H9 (cell line): ENCODE results near the gene PCSK1. TPM values are rescaled to one million over a fixed set of nuclear protein-coding genes. Genes with fewer than 3 reads are reported as not detected.
"Not testable (repeated sequence)": the region's sequence is repeated elsewhere in the genome, so short reads cannot be mapped to it uniquely, and the experiment has no call there.

Source experiments
- DNase-seq: peaks from one replicate; pipeline ENCODE4 v3.0.0-alpha.2; 2017
- H2AFZ ChIP-seq: one replicate; pipeline ENCODE4 v1.6.1; 2013; ENCODE audit warnings: mild to moderate bottlenecking, low read length, control low read depth, moderate library complexity
- H2AK5ac ChIP-seq: 2 replicates; pipeline ENCODE4 v1.6.1; 2013; ENCODE audit warnings: low read length, control low read depth, mixed read lengths; ENCODE audit not compliant: insufficient read length
- H2BK120ac ChIP-seq: one replicate; pipeline ENCODE4 v1.6.1; 2013; ENCODE audit warnings: low read depth, mild to moderate bottlenecking, low read length, control low read depth, inconsistent platforms; ENCODE audit not compliant: poor library complexity, severe bottlenecking
- H2BK12ac ChIP-seq: 2 replicates; pipeline ENCODE4 v1.6.1; 2013; ENCODE audit warnings: low read length, control low read depth, mixed read lengths, low read depth; ENCODE audit not compliant: insufficient read length
- H2BK15ac ChIP-seq: 2 replicates; pipeline ENCODE4 v1.6.1; 2013; ENCODE audit warnings: low read depth, low read length, control low read depth
- H2BK20ac ChIP-seq: one replicate; pipeline ENCODE4 v1.6.1; 2013; ENCODE audit warnings: low read depth, mild to moderate bottlenecking, low read length, control low read depth, inconsistent platforms; ENCODE audit not compliant: poor library complexity, severe bottlenecking
- H2BK5ac ChIP-seq: 2 replicates; pipeline ENCODE4 v1.6.1; 2013; ENCODE audit warnings: low read length, control low read depth, mixed read lengths; ENCODE audit not compliant: insufficient read length
- H3K14ac ChIP-seq: 2 replicates; pipeline ENCODE4 v1.6.1; 2013; ENCODE audit warnings: low read length, control low read depth; ENCODE audit not compliant: insufficient read depth
- H3K18ac ChIP-seq: 2 replicates; pipeline ENCODE4 v1.6.1; 2013; ENCODE audit warnings: low read depth, mild to moderate bottlenecking, mixed read lengths, low read length, control low read depth; ENCODE audit not compliant: insufficient read length
- H3K23ac ChIP-seq: 2 replicates; pipeline ENCODE4 v1.6.1; 2013; ENCODE audit warnings: low read length, control low read depth, mixed read lengths, low read depth; ENCODE audit not compliant: insufficient read length
- H3K23me2 ChIP-seq: 2 replicates; pipeline ENCODE4 v1.6.1; 2013; ENCODE audit warnings: low read depth, mild to moderate bottlenecking, mixed read lengths, low read length, control low read depth; ENCODE audit not compliant: insufficient read length, poor library complexity, severe bottlenecking
- H3K27ac ChIP-seq: 2 replicates; pipeline ENCODE4 v1.5.1; 2013; ENCODE audit warnings: low read length, control low read depth, mixed read lengths, low read depth; ENCODE audit not compliant: insufficient read length
- H3K27me3 ChIP-seq: 2 replicates; pipeline ENCODE4 v1.6.1; 2013; ENCODE audit warnings: low read length, control low read depth, inconsistent platforms; ENCODE audit not compliant: insufficient read depth
- H3K4ac ChIP-seq: 2 replicates; pipeline ENCODE4 v1.6.1; 2013; ENCODE audit warnings: low read depth, mild to moderate bottlenecking, control low read depth, inconsistent platforms, low read length, moderate library complexity
- H3K4me1 ChIP-seq: 2 replicates; pipeline ENCODE4 v1.6.1; 2013; ENCODE audit warnings: low read length, control low read depth, inconsistent platforms; ENCODE audit not compliant: insufficient read depth
- H3K4me2 ChIP-seq: 2 replicates; pipeline ENCODE4 v1.6.1; 2013; ENCODE audit warnings: low read length, control low read depth, mixed read lengths; ENCODE audit not compliant: insufficient read length, insufficient read depth
- H3K56ac ChIP-seq: 2 replicates; pipeline ENCODE4 v1.6.1; 2013; ENCODE audit warnings: low read depth, mild to moderate bottlenecking, mixed read lengths, low read length, control low read depth; ENCODE audit not compliant: insufficient read length
- H3K79me1 ChIP-seq: 2 replicates; pipeline ENCODE4 v1.6.1; 2013; ENCODE audit warnings: low read depth, mild to moderate bottlenecking, moderate library complexity, low read length, control low read depth, inconsistent platforms; ENCODE audit not compliant: insufficient read depth, poor library complexity, severe bottlenecking
- H3K79me2 ChIP-seq: 2 replicates; pipeline ENCODE4 v1.6.1; 2013; ENCODE audit warnings: low read length, control low read depth, inconsistent platforms; ENCODE audit not compliant: insufficient read depth
- H3K9ac ChIP-seq: 2 replicates; pipeline ENCODE4 v1.6.1; 2013; ENCODE audit warnings: low read length, control low read depth, mixed read lengths; ENCODE audit not compliant: insufficient read length; ENCODE audit errors: extremely low read depth
- H3K9me3 ChIP-seq: one replicate; pipeline ENCODE4 v1.6.1; 2013; ENCODE audit warnings: low read depth, low read length, inconsistent platforms; ENCODE audit not compliant: control insufficient read depth
- H3T11ph ChIP-seq: one replicate; pipeline ENCODE4 v1.6.1; 2013; ENCODE audit warnings: mild to moderate bottlenecking, low read length, control low read depth, inconsistent platforms
- H4K20me1 ChIP-seq: one replicate; pipeline ENCODE4 v1.6.1; 2013; ENCODE audit not compliant: control insufficient read depth, insufficient read length, insufficient read depth
- H4K5ac ChIP-seq: 2 replicates; pipeline ENCODE4 v1.6.1; 2013; ENCODE audit warnings: low read depth, mild to moderate bottlenecking, mixed read lengths, low read length, control low read depth; ENCODE audit not compliant: insufficient read length
- H4K8ac ChIP-seq: replicated peaks from 2 replicates; pipeline ENCODE4 v1.6.1; 2013; ENCODE audit warnings: low read length, control low read depth, mixed read lengths, low read depth; ENCODE audit not compliant: insufficient read length
- H4K91ac ChIP-seq: 2 replicates; pipeline ENCODE4 v1.6.1; 2013; ENCODE audit warnings: low read depth, mild to moderate bottlenecking, moderate library complexity, mixed read lengths, low read length, control low read depth; ENCODE audit not compliant: insufficient read length
- H3K27ac Mint-ChIP-seq, 3 experiments: 2 replicates in 2 of 3; 3 replicates in 1 of 3; pipeline ENCODE4 v1.8.0; 2020 to 2021; ENCODE audit warnings: mixed read lengths in 3 of 3, mild to moderate bottlenecking in 1 of 3, moderate library complexity in 1 of 3
- H3K27me3 Mint-ChIP-seq: 2 replicates; pipeline ENCODE4 v1.8.0; 2021; ENCODE audit warnings: low read depth, mild to moderate bottlenecking, moderate library complexity, mixed read lengths
- H3K36me3 Mint-ChIP-seq, 3 experiments: 2 replicates in 2 of 3; 3 replicates in 1 of 3; pipeline ENCODE4 v1.8.0; 2020 to 2021; ENCODE audit warnings: low read depth in 3 of 3, mixed read lengths in 3 of 3; ENCODE audit not compliant: insufficient read depth in 1 of 3
- H3K4me1 Mint-ChIP-seq, 2 experiments: 2 replicates each; pipeline ENCODE4 v1.8.0; 2020; ENCODE audit warnings: mixed read lengths in 2 of 2
- H3K4me3 Mint-ChIP-seq, 2 experiments: 2 replicates in 1 of 2; 3 replicates in 1 of 2; pipeline ENCODE4 v1.8.0; 2020 to 2021; ENCODE audit warnings: mild to moderate bottlenecking in 2 of 2, mixed read lengths in 2 of 2, moderate library complexity in 1 of 2
- H3K9me3 Mint-ChIP-seq, 2 experiments: 2 replicates in 1 of 2; 3 replicates in 1 of 2; pipeline ENCODE4 v1.8.0; 2020; ENCODE audit warnings: mild to moderate bottlenecking in 2 of 2, mixed read lengths in 2 of 2, moderate library complexity in 1 of 2
- CTCF ChIP-seq: fragments of 200-600 bp; sonication (generic); conservative IDR thresholded peaks from 3 replicates; pipeline ENCODE4 v1.8.0; 2021; ENCODE audit warnings: antibody characterized with exemption, mild to moderate bottlenecking
- WGBS: extraction: QIAGEN DNeasy Blood & Tissue Kit; methylation state at CpG from one replicate; pipeline ENCODE4 v1.1.7; 2013; ENCODE audit warnings: missing lambda C conversion rate, low lambda C conversion rate, mixed read lengths; ENCODE audit not compliant: insufficient read length; ENCODE audit errors: extremely low coverage; 5-methylcytosine and 5-hydroxymethylcytosine counted together
- total RNA-seq: library from RNA; stranded (reverse); gene quantifications from 2 replicates; pipeline ENCODE4 v1.2.1, GENCODE V29; 2021

PCSK1 gene
- total RNA-seq, 1 experiment from 2014 or later = 2.9 TPM

GRCh38 chr5:96370976-96371375 is 62.1 kb downstream of the PCSK1 start:
- H2BK5ac ChIP-seq = no peak overlapping the region
- Mint-ChIP-seq H3K9me3 (peaks cover 7 to 11% of the 10 kb centered on the region in 2 experiments), H3K27me3 (peaks cover 3% of the 10 kb centered on the region), H3K4me1 (no peaks in the 10 kb centered on the region), H3K4me3 (no peak overlapping the region), H3K36me3 (peaks cover 0 to 7% (median 3%) of the 10 kb centered on the region in 3 experiments; a peak in 2 of 7 replicates), H3K27ac (no peak overlapping the region)
- no CpG with 5 or more reads among the region's 2 CpGs for WGBS
- H3K18ac ChIP-seq = no peak overlapping the region
- no peak overlapping the region for H2BK12ac ChIP-seq
- no peak overlapping the region for H2BK120ac ChIP-seq
- no peak overlapping the region for H2AFZ ChIP-seq
- no peak overlapping the region for H3T11ph ChIP-seq
- H3K79me2 ChIP-seq = no peaks in the 10 kb centered on the region
- no peak overlapping the region for H3K27ac ChIP-seq
- no peak for DNase-seq
- no peak overlapping the region for H2BK20ac ChIP-seq
- no peak overlapping the region for H4K5ac ChIP-seq
- H2BK15ac ChIP-seq = no peak overlapping the region
- no peak overlapping the region for H3K56ac ChIP-seq
- H3K14ac ChIP-seq = no peak overlapping the region
- no peak overlapping the region for H2AK5ac ChIP-seq
- no peaks in the 10 kb centered on the region for H3K23me2 ChIP-seq
- H4K91ac ChIP-seq = no peak overlapping the region
- H3K27me3 ChIP-seq = no peaks in the 10 kb centered on the region
- H3K9me3 ChIP-seq = no peaks in the 10 kb centered on the region
- TF ChIP-seq CTCF = no peak
- no peak overlapping the region for H3K23ac ChIP-seq
- no peak overlapping the region for H3K4ac ChIP-seq
- no peaks in the 10 kb centered on the region for H3K4me1 ChIP-seq
- H3K79me1 ChIP-seq = no peaks in the 10 kb centered on the region
- no peaks in the 10 kb centered on the region for H4K20me1 ChIP-seq
- H3K9ac ChIP-seq = no peak overlapping the region
- no peak overlapping the region for H4K8ac ChIP-seq
- no peak overlapping the region for H3K4me2 ChIP-seq

GRCh38 chr5:96367337-96367736 is 65.7 kb downstream of the PCSK1 start:
- H3K4me1 ChIP-seq, H4K5ac ChIP-seq, H4K91ac ChIP-seq, H2BK12ac ChIP-seq, H3K56ac ChIP-seq, H2AFZ ChIP-seq, H3K23me2 ChIP-seq, H4K8ac ChIP-seq, H3K4ac ChIP-seq, H2BK120ac ChIP-seq, H3K27ac ChIP-seq, H4K20me1 ChIP-seq, H3K27me3 ChIP-seq, H3K36me3 Mint-ChIP-seq, H3K18ac ChIP-seq, H3K79me1 ChIP-seq, DNase-seq, H3K4me3 Mint-ChIP-seq, H3K23ac ChIP-seq, H2BK5ac ChIP-seq, H2BK15ac ChIP-seq, H3K27me3 Mint-ChIP-seq, H3K27ac Mint-ChIP-seq, H3T11ph ChIP-seq, H3K9me3 ChIP-seq, H3K14ac ChIP-seq, H3K4me2 ChIP-seq, H3K4me1 Mint-ChIP-seq, H3K9ac ChIP-seq, H2BK20ac ChIP-seq, H2AK5ac ChIP-seq, H3K79me2 ChIP-seq: not testable (repeated sequence)
- WGBS = no CpG with 5 or more reads among the region's 8 CpGs
- H3K9me3 Mint-ChIP-seq = peaks cover 7 to 11% of the 10 kb centered on the region in 2 experiments
